Loucy (cell line): ENCODE results near the gene DMXL2.

Experiments used
- H2AFZ ChIP-seq: fragments of 200-600 bp; sonication (generic); 2 replicates; pipeline ENCODE4 v1.6.0; 2016; ENCODE audit warnings: antibody characterized with exemption, mild to moderate bottlenecking, low read length, moderate library complexity
- H3F3A ChIP-seq: fragments of 200-600 bp; 2 replicates; pipeline ENCODE4 v1.6.0; 2016; ENCODE audit warnings: antibody characterized with exemption, low read depth, mild to moderate bottlenecking
- H3K27me3 ChIP-seq: fragments of 200-600 bp; sonication (generic); 2 replicates; pipeline ENCODE4 v1.6.1; 2014; ENCODE audit warnings: low read length, mild to moderate bottlenecking; ENCODE audit not compliant: insufficient read depth, poor library complexity, severe bottlenecking
- H3K36me3 ChIP-seq: fragments of 200-600 bp; sonication (generic); 2 replicates; pipeline ENCODE4 v1.6.1; 2016; ENCODE audit warnings: low read length; ENCODE audit not compliant: insufficient read depth
- H3K4me1 ChIP-seq: fragments of 200-600 bp; sonication (generic); 2 replicates; pipeline ENCODE4 v1.5.1; 2014; ENCODE audit warnings: low read length, mild to moderate bottlenecking; ENCODE audit not compliant: insufficient read depth, poor library complexity, severe bottlenecking
- H3K4me2 ChIP-seq: fragments of 200-600 bp; sonication (generic); 2 replicates; pipeline ENCODE4 v1.6.0; 2014; ENCODE audit warnings: antibody characterized with exemption, low read length, low read depth, mild to moderate bottlenecking; ENCODE audit not compliant: poor library complexity, severe bottlenecking
- H3K4me3 ChIP-seq: fragments of 200-600 bp; sonication (generic); 2 replicates; pipeline ENCODE4 v1.5.1; 2014; ENCODE audit warnings: low read length, mild to moderate bottlenecking, mixed read lengths; ENCODE audit not compliant: poor library complexity, severe bottlenecking
- H3K79me2 ChIP-seq: fragments of 200-600 bp; sonication (generic); 2 replicates; pipeline ENCODE4 v1.6.1; 2014; ENCODE audit warnings: low read length; ENCODE audit not compliant: insufficient read depth
- H3K9ac ChIP-seq: fragments of 200-600 bp; sonication (generic); 2 replicates; pipeline ENCODE4 v1.6.0; 2014; ENCODE audit warnings: mild to moderate bottlenecking, low read depth, low read length, moderate library complexity; ENCODE audit not compliant: poor library complexity, severe bottlenecking
- H3K9me2 ChIP-seq: fragments of 200-600 bp; sonication (generic); replicated peaks from 2 replicates; pipeline ENCODE4 v1.6.1; 2016; ENCODE audit warnings: low read depth, low read length, mixed read lengths
- H3K9me3 ChIP-seq: fragments of 200-600 bp; sonication (generic); 2 replicates; pipeline ENCODE4 v1.6.1; 2014; ENCODE audit warnings: mild to moderate bottlenecking, antibody characterized with exemption, low read length, low read depth; ENCODE audit not compliant: insufficient read depth
- H4K20me1 ChIP-seq: fragments of 200-600 bp; sonication (generic); 2 replicates; pipeline ENCODE4 v1.6.0; 2014; ENCODE audit warnings: antibody characterized with exemption, low read length, mild to moderate bottlenecking; ENCODE audit not compliant: insufficient read depth, poor library complexity, severe bottlenecking
- CTCF ChIP-seq: fragments of 200-600 bp; sonication (generic); conservative IDR thresholded peaks from 2 replicates; pipeline ENCODE4 v1.5.1; 2014; ENCODE audit warnings: mild to moderate bottlenecking, antibody characterized with exemption, low read length
- EZH2phosphoT487 ChIP-seq: fragments of 200-600 bp; IDR thresholded peaks from 2 replicates; pipeline ENCODE4 v1.6.1; 2018; ENCODE audit warnings: antibody characterized with exemption, mild to moderate bottlenecking, moderate library complexity, borderline replicate concordance

Gene DMXL2

GRCh38 chr15:51416129-51416528 lies 206.4 kb downstream of the DMXL2 start:
- H3K27me3 ChIP-seq: no peaks in the 10 kb centered on the region
- no peaks in the 10 kb centered on the region for H3K4me1 ChIP-seq
- no peaks in the 10 kb centered on the region for H3K79me2 ChIP-seq
- no peak overlapping the region for H2AFZ ChIP-seq
- no peaks in the 10 kb centered on the region for H3K36me3 ChIP-seq
- H3K4me2 ChIP-seq: no peak overlapping the region
- TF ChIP-seq EZH2phosphoT487: no peak
- no peak for TF ChIP-seq CTCF
- no peaks in the 10 kb centered on the region for H4K20me1 ChIP-seq
- no peaks in the 10 kb centered on the region for H3K9me3 ChIP-seq
- no peaks in the 10 kb centered on the region for H3F3A ChIP-seq
- no peaks in the 10 kb centered on the region for H3K9me2 ChIP-seq
- H3K4me3 ChIP-seq: no peak overlapping the region
- no peak overlapping the region for H3K9ac ChIP-seq

GRCh38 chr15:51414256-51414860 lies 208.2 kb downstream of the DMXL2 start:
- H3K4me1 ChIP-seq: no peaks in the 10 kb centered on the region
- H3F3A ChIP-seq: no peaks in the 10 kb centered on the region
- no peaks in the 10 kb centered on the region for H3K36me3 ChIP-seq
- no peak overlapping the region for H3K4me3 ChIP-seq
- H3K9me2 ChIP-seq: no peaks in the 10 kb centered on the region
- no peaks in the 10 kb centered on the region for H3K79me2 ChIP-seq
- no peak overlapping the region for H3K9ac ChIP-seq
- no peak overlapping the region for H3K4me2 ChIP-seq
- no peak overlapping the region for H2AFZ ChIP-seq
- no peaks in the 10 kb centered on the region for H4K20me1 ChIP-seq
- no peaks in the 10 kb centered on the region for H3K27me3 ChIP-seq
- no peak for TF ChIP-seq EZH2phosphoT487
- TF ChIP-seq CTCF: no peak
- H3K9me3 ChIP-seq: no peaks in the 10 kb centered on the region

DNA sequence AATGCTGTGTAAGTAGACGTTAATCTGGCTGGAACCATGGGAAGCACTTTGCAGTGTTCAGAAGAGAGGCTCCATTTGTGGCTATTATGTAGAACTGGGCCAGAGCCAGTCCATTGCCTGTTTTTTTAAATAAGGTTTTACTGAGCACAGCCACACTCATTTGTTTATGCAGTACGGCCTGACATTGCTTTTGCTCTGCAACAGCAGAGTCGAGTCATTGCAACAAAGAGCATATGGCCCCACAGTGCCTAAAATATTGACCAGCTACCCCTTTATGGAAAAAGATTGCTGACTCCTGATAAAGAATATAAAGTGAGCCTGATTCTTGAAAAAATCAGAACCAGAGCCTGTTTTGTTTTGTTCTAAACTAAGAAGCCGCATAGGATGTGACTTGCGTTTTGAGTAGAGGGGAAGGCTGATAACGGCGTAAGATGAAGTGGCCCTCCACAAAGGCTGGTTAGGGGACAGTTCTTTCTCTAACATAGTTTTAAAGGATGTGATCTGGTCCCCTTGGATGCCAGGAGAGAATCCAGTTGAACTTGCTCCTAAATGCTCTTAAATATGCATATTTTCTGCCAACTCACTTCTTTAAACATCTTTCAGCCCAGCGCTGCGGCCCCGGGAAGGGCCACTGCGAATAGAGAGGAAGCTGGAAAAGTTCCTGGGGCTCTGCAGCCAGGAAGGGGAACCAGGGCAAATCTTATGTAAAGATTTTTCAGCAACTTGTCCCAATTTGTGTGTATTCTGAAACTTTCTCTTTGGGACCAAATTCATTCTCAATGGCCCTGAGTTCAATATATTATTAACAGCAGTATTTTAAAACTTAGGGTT lies 216.7 kb downstream of the DMXL2 start:
- no peak for TF ChIP-seq CTCF
- no peak for TF ChIP-seq EZH2phosphoT487
- Histone ChIP-seq H2AFZ (no peak overlapping the region), H3K4me3 (no peak overlapping the region), H3K9me3 (no peaks in the 10 kb centered on the region), H3K9me2 (no peaks in the 10 kb centered on the region), H3K4me1 (no peaks in the 10 kb centered on the region), H3K9ac (no peak overlapping the region), H3K79me2 (no peaks in the 10 kb centered on the region), H3K4me2 (no peak overlapping the region), H3F3A (no peaks in the 10 kb centered on the region), H3K36me3 (no peaks in the 10 kb centered on the region), H4K20me1 (no peaks in the 10 kb centered on the region), H3K27me3 (no peaks in the 10 kb centered on the region)
